Airway epithelial cell (primary cell): ENCODE measurements around the gene MCHR1. TPM values are rescaled to one million over a fixed set of nuclear protein-coding genes. Genes with fewer than 3 reads are reported as not detected.

Source experiments
- total RNA-seq: library from RNA; depleted of rRNA; stranded (reverse); fragments of >200 nt; gene quantifications from 2 replicates; pipeline ENCODE4 v1.2.3, GENCODE V29; 2015

The MCHR1 gene
- 0.07 TPM in 1 of 2 replicates, not detected in the other for total RNA-seq

DNA sequence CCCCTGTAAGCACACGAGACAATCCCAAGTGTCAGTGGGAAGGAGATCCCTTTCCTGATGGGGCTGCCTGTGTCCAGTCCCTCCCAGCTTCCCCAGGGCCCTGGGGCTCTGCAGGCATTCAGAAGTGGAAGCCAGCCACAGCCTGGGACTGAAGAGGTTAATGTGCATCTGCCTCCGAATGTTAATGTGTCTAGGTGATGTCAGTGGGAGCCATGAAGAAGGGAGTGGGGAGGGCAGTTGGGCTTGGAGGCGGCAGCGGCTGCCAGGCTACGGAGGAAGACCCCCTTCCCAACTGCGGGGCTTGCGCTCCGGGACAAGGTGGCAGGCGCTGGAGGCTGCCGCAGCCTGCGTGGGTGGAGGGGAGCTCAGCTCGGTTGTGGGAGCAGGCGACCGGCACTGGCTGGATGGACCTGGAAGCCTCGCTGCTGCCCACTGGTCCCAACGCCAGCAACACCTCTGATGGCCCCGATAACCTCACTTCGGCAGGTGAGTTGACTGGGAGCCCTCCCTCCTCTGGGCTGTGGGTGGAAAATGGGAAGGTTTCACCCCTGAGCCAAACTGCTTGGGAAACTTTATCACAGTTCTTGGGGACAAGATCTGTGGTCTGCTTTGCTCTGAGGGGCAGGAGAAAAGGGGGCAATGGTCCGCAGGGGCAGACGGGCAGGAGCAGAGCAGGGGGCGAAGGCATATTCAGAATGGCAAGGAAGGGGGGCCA is at the start of gene MCHR1:
TSS of gene MCHR1 (plus strand) at position 236 of the 715 bp plus-strand sequence. CDS start at position 405, 169 bp downstream.

GRCh38 chr22:40636380-40637182 is 42.7 kb upstream of the MCHR1 start, which contains the start of gene MRTFA:
TSS of gene MRTFA (minus strand) at chr22:40636719.

Other genes with a start within 250 kb of the MCHR1 start
- gene MRTFA, start 42.8 kb upstream of the MCHR1 start, total RNA-seq, result 47.1 and 51.3 TPM in 2 replicates
- gene SLC25A17, start 139.9 kb downstream of the MCHR1 start, total RNA-seq, result 12.4 and 20.1 TPM in 2 replicates
- gene ST13, start 177.2 kb downstream of the MCHR1 start, total RNA-seq, result 118 and 130 TPM in 2 replicates
- 7.2 and 11.4 TPM in 2 replicates for gene XPNPEP3, start 177.7 kb downstream of the MCHR1 start, total RNA-seq
- not detected in 2 replicates for gene DNAJB7, start 182.6 kb downstream of the MCHR1 start, total RNA-seq